EL (cell line): ENCODE measurements around the gene NYNRIN.

Experiments
- DNase-seq: peaks from one replicate; pipeline ENCODE4 v3.0.0-alpha.2; 2016

NYNRIN gene

DNA sequence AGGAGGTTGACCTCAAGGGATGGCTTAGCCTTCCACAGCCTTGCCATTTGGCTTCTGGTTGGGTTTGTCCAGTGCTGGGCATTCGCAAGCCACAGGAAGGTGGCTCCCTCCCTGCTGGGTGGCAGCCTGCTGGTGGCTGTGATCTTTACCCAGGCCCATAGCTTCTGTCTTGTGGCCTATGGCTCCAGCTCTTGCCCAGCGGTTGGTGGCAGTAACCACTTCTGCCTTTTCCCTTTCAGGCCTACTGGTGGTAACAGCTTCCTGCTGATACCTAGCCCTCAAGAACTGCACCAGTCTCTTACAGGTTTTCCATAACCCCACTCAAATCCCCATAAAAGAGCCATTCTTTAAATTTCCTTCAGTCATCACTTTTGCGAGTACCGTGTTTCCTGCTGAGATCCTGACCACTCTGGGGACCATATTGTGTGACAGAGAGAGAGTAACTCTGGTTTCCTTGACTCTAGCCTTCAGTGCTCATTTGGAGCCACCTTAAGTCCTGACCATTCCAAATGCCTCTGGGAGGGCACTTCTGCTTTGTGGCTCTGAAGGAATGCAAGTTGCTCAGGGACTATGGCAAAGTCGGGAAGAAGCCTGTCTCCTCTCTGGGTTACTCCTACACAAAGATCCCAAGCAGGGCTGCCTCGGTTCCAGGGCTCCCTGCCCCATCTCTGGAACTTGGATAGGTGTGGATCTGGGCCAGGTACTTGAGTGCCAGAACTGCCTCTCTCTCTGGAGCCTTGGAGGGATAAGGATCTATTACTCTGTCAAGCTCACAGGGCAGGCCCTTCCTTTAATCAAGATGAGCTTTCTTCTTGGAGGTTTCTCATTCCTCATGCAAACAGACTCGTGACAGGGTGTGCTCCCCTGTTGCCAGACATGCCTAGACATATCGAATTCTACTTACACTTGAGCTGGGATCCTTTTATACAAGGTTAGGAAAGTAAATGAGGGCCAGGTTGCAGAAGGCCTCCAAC is 2.9 kb upstream of the NYNRIN start:
- DNase-seq = no peak

DNA sequence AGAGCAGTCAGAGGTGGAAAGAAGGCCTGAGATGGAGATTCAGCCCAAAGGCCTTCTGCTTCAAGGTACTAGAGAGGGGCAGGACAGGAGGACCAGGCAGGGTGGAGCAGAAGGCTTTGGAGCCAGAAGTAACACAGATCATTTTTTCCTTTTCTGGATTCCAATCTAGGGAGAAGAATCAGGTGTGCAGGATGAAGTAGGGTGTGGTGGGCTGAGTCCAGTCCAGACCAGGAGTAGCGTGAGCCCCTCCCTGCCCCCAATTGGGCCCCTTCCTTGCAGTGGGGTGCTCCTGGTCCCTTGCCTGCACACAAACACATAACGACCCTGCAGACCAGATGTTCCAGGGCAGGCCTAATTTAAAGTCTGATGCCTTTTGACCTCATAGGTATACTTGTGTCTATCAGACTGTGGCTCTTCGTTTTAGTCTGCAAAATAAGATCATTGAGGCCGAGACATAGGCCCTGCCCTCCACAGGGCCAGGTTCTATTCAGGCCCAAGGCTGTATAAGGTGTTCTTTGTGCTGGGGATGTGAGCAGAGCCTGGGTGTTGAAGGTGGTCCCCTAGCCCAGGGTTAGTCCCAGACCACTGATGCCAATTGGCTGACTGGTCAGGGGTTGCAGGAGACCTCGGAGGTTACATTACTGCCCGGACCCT is 1.0 kb upstream of the NYNRIN start:
- DNase-seq = no peak

DNA sequence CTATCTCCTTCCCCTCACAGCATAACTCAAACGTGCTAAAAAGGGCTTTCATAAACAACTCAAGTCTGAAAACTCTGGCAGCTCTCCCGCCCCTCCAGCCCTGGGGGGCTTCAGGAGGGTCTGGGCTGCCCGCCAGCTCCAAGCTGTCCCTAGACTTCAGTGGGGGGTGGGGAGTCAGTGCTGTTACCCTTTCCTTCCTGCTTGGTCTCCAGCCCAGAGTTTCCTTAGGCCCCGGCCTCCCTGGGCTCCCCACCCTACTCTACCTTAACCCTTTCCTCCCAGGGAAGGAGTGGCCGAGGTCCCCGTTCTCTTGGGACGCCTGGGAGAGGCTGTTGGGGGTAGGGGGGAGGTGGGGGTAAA is 530 bp upstream of the NYNRIN start:
- DNase-seq = no peak

DNA sequence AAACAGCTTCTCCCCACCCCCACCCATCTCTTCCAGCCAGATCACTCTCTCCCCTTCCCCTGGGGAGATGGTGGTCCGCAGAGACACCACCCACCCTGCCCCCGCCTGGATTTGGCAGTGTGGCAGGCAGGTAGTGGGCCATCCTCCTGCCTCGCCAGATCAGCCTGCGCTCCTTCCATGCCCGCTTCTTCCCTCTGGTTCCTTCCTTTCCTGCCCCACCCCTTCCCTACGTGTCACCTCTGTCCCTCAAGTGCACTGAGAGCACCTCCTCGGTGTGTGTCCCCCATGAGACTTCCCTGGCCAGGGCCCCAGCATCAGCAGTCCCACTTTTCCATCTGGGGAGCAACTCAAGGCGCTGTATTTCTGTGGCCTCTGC is 632 bp downstream of the NYNRIN start:
- no peak for DNase-seq

DNA sequence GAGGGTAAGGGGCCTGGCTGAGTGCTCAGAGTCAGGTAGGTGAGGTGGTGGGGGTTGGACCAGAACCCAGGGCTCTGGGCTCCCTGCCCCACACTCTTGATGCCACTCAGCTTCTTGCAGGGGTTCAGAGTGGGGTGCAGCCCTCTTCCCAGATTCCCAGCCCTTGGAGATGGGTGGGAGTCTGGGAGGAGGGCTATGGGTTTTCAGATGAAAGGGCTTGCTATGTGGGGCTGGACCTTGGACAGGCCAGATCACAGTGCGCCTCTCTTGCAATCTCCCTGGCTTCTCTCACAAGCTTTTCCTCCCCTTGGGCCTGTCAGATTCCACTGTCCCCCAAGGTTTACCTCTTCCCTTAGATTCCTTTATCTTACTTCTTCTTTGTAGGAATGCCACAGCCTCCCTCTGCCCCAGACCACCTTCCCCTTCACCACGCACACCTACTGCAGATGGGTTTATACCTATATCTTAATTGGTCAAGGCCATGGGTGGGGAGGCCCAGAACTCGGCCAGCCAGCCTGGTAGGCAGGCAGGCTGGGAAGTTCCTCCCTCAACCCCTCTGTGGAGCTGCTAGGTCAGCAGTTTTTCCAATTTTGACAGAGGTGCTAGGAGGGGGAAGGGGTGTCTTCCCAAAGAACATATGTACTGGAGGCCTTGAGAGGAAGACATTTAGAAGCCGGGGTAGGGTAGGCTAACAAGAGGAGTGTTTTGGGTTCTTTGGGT is 1.4 kb downstream of the NYNRIN start:
- no peak for DNase-seq

DNA sequence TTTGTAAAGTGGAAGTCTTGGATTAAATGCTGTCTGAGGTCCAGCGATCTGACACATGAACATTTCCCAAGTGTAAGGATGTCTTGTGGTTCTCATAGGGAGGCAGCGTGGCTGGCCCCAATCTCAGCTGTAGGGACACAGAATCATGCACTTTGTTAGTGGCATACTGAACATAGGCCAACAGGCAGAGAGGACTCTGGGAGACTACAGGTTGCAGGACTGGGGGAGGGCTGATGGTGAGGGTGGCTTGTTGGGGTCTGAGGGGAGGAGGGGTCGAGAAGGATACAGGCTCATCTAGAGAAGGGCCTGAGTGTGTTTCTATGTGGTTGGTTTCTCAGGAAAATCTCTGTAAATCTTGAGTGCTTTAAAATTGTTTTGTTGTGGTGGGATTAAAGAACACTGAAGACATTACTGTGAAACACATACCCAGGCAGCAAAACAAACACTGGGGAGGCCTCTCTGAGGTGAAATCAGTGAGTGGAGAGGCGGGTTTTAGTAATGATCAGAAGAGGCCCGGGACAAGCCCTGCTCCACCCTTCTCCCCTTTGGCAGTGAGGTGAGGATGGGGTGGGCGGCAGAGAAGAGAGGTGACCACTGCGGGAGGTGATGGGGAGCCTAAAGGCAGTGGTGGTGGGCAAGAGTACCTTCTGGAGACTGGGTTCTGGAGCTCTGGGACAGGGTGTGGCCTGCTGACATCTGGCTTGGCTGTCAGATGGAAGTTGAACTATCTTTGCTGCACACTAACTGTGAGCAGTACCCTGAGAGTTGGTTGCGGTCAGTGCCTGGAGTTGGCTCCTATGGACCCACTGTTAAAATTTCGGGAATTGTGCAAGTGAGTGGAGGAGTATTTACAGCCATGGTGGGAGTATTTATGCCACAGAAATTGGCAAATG is 3.3 kb downstream of the NYNRIN start:
- no peak for DNase-seq

DNA sequence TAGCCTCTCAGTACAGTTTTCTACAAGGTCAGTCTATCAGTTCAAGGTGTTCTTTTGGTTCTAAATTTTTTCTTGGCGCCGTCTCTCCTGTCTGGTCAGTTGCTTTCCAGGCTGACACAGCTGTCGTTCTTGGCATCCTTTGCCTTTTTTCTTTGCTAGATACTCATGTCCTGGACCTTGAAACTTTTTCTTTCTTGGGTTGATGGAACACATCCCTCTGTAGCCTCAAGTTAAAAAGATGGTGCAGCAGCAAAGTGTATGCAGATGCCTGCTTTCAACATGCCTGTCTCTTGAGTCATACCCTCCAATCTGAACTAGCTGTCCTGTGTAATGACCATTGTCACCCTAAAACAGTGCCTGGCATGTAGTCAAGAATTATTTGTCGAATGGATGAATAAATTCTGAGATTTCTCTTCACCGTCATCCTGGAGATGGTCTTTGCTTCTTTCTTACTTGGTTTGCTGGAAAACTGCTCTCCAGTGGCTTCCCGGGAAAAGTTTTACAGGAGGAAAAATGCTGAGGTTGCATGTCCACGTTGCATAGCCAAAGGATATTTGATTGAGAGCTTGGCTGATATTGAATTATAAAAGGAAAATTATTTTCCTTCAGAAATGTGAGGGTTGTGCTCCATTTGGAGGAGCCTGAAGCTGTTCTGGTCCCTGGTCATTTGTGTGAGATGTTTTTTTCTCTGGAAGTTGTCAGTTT is 4.6 kb downstream of the NYNRIN start:
- peak; percentile 75 for DNase-seq

DNA sequence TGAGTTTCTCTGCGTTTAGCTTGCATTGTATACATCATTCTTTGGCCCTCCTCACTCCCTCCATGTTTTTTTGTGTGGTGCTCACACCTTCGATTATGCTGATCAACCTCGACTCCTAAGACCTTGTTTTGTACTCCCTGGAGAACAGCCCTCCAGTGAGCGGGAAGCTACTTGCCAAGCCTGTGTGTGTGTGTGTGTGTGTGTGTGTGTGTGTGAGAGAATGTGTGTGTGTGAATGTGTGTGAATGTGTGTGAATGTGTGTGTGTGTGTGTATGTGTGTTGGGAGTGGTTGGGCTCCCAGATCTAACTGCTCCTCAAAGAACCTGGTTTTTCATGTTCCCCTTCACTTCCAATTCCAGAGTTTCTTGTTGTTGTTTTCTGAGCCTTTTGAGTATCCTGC is 6.0 kb downstream of the NYNRIN start:
- DNase-seq = no peak

DNA sequence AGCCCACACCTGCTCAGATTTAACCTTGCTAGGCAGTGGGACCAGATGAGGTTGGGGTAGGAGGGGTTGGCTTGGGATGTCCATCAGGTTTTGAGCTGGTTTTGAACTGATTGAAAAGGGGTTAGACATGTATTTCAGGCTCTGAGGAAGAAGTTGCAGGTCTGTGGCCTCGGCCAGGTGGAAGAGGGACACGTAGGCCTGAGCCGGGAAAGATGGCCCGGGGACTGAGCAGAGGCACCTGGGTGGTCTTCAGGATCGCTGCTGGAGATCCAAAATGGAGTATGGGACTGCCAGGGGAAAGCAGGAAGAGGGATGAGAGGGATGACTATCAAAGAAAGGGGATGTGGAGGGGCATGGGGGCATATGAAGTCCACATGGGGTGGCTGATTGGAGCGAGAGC is 7.6 kb downstream of the NYNRIN start:
- no peak for DNase-seq

DNA sequence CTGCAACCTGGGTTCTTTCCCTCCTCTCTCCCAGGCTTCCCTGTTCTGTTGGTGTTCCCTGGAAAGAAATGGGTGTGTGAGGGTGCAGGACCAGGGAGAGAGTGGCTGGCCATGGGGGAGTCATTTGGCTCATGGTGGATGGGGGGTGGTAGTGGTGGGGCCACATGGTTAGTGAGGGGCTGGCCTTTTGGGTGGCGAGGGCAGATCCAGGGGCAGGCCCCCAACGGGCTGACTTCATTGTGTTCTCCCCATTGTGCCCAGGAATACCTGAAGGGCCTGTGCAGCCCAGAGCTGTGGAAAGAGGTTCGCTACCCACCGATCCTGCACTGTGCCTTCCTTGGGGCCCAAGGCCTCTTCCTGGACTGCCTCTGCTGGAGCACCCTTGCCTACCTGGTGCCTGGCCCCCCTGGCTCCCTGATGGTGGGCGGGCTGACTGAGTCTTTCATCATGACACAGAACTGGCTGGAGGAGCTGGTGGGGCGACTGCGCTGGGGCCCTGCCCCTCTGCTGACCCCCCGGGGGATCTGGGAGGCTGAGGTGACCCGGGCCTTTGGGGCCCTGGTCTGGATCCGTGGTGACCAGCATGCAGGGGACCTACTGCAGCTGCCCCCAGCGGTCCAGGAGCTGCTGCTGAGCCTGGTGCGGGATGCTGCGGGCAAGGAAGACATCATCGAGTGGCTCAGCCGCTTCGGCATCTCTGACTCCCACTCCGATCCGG is 9.0 kb downstream of the NYNRIN start:
- no peak for DNase-seq

DNA sequence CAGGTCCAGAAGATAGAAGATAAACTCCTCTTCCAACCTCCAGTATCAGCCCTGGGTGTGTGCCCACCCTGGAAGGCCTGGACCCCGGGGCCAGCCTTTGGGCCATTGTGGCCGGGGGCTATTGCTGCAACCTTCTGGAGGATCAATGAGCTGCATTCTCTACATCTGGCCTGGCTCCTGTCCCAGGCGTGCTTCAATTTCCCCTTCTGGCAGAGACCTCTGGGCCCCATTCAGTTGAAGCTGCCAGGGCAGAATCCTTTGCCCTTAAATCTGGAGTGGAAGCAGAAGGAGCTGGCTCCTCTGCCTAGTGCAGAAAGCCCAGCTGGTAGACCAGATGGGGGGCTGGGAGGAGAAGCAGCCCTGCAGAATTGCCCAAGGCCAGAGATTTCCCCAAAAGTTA is 10.0 kb downstream of the NYNRIN start:
- no peak for DNase-seq

DNA sequence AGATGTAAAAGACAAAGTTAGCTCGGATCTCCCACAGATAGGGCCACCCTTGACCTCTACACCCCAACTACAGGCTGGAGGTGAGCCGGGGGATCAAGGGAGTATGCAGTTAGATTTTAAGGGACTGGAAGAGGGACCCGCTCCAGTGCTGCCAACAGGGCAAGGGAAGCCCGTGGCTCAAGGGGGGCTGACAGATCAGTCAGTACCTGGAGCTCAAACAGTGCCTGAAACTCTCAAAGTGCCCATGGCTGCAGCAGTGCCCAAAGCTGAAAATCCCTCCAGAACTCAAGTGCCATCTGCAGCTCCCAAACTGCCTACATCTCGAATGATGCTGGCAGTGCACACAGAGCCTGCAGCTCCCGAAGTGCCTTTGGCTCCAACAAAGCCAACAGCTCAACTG is 10.4 kb downstream of the NYNRIN start:
- no peak for DNase-seq

DNA sequence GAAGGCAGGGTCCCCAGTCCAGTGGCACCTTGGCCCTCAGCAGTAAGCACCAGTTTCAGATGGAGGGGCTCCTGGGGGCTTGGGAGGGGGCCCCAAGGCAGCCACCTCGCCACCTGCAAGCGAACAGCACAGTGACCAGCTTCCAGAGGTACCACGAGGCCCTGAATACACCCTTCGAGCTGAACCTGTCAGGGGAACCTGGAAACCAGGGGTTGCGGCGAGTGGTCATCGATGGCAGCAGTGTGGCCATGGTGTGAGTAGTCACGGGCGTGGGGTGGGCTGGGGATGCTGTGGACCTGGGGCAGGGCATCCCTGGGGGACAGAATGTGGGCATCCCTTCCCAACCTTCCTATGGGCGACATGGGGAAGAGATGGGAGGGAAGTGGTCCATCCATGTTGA is 11.2 kb downstream of the NYNRIN start:
- no peak for DNase-seq

DNA sequence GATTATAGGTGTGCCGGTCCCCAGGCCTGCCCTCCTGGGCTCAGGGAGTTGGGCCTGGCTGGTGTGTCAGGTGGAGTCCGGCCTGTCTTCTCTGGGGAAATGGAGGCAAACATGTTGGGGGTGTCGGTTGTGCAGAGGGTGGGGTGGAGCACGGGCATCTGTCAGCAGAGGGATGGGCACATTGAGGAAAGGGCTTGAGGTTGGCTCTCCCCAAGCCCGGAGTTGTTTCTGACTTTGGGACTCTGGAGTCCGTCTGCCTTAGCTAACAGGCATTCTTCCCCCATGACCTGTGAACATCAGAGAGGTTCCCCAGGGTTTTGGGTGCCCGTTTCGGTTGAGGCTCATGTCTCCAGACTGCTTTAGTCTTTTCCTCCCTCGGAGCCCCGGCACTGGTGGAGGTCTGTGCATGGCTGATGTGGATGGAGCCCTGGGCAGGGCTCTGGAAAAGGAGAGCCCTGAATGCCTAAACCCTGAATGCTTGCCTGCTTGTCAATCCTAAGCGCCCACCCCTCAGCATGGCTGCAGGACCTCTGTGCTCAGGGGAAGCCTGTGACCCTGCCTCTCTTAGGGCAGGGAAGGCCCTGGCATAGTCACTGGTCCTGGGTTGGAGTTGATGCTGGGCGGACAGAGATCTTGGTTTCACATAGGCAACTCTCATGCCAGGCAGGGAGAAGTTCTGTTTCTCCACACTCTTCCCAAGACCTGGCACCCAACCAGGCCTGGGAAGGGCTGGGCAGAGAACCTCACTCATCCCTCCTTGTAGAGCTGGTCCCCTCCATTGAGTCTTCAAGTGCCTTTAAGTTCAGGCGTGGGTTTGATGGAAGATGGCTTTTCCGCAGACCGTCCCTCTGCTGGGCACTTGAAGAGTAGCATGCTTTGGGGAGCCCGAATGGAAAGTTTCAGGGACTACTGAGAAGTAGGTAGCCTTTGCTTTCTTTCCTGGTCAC is 12.9 kb downstream of the NYNRIN start:
- peak; percentile 57 for DNase-seq

DNA sequence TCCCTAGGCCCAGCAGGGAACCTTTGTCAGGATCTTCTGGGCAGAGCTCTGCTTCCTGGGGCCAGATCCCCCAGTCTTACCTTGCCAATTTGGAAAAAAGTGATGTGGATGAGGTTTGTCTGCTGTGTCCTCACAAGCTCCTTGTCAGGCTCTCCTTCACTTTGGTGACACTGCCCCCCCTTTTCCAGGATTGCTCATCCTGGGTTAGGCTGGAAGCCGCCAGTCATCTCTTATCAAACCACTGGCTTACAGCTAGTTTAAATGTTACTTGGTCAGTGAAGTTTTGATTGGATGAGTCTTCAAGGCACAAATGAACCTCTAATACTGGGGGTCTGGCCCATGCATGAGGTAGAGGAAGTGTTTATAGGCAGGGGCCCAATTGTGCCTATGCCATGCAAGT is 15.3 kb downstream of the NYNRIN start:
- DNase-seq = no peak

DNA sequence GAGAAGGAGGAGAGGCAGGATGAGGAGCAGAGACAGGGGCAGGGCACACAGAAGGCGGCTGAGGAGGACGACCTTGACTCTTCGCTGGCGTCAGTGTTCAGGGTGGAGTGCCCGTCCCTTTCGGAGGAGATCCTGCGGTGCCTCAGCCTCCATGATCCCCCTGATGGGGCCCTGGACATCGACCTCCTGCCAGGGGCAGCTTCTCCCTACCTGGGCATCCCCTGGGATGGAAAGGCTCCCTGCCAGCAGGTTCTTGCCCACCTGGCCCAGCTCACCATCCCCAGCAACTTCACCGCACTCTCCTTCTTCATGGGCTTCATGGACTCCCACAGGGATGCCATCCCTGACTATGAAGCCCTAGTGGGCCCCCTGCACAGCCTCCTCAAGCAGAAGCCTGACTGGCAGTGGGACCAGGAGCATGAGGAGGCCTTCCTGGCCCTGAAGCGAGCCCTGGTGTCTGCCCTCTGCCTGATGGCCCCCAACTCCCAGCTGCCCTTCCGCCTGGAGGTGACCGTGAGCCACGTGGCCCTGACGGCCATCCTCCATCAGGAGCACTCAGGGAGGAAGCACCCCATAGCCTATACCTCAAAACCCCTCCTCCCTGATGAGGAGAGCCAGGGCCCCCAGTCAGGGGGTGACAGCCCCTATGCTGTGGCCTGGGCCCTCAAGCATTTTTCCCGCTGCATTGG is 16.1 kb downstream of the NYNRIN start:
- no peak for DNase-seq

DNA sequence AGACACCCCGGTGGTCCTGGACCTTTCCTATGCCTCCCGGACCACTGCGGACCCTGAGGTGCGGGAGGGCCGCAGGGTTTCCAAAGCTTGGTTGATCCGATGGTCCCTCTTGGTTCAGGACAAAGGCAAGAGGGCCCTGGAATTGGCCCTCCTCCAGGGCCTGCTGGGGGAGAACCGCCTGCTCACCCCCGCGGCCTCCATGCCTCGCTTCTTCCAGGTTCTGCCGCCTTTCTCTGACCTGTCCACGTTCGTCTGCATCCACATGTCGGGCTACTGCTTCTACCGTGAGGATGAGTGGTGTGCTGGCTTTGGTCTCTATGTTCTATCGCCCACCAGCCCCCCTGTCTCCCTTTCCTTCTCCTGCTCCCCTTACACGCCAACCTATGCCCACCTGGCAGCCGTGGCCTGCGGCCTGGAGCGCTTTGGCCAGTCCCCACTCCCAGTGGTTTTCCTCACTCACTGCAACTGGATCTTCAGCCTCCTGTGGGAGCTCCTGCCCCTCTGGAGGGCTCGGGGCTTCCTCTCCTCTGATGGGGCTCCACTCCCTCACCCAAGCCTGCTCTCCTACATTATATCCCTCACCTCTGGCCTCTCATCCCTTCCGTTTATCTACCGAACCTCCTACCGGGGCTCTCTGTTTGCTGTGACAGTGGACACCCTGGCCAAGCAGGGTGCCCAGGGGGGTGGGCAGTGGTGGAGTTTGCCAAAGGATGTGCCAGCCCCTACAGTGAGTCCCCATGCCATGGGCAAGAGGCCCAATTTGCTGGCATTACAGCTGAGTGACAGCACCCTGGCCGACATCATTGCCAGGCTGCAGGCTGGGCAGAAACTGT is 16.8 kb downstream of the NYNRIN start:
- DNase-seq = no peak

DNA sequence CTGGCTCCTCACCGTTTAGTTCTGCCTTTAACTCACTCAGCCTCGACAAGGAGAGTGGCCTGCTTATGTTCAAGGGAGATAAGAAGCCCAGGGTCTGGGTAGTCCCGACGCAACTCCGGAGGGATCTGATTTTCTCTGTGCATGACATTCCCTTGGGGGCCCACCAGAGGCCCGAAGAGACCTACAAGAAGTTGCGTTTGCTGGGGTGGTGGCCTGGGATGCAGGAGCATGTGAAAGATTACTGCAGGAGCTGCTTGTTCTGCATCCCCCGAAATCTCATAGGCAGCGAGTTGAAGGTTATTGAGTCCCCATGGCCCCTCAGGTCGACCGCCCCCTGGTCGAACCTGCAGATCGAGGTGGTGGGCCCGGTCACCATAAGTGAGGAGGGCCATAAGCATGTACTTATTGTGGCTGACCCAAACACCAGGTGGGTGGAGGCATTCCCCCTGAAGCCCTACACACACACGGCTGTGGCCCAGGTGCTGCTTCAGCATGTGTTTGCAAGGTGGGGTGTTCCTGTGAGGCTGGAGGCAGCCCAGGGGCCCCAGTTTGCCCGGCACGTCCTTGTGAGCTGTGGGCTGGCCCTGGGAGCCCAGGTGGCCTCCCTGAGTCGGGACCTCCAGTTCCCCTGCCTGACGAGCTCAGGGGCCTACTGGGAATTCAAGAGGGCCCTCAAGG is 17.6 kb downstream of the NYNRIN start:
- DNase-seq = no peak
